Measurements from ENCODE around the gene STK35.

Gene STK35

GRCh38 chr20:2101057-2101864 lies at the start of gene STK35:
TSS of gene STK35 (plus strand) at chr20:2101827. CDS start at chr20:2101882, 55 bp downstream.
- peak within 1 kb of the TSS; percentile 87 for H3K4me3 Mint-ChIP-seq
- H3K36me3 Mint-ChIP-seq = peaks cover 16% of the 10 kb centered on the region
- H3K4me1 Mint-ChIP-seq = peaks cover 41% of the 10 kb centered on the region
- no peaks in the 10 kb centered on the region for H3K27me3 Mint-ChIP-seq
- H3K27ac Mint-ChIP-seq = peak within 1 kb of the TSS; percentile 100
- no peaks in the 10 kb centered on the region for H3K9me3 Mint-ChIP-seq
- peak; percentile 77 for ATAC-seq

GRCh38 chr20:2051946-2052345 lies 49.7 kb upstream of the STK35 start:
- no peaks in the 10 kb centered on the region for H3K4me1 Mint-ChIP-seq

GRCh38 chr20:2052741-2053140 lies 48.9 kb upstream of the STK35 start:
- ATAC-seq = no peak

More at GRCh38 chr20:2051946-2052345, 49.7 kb upstream of the STK35 start:
- H3K4me3 Mint-ChIP-seq = no peak overlapping the region
- peaks cover 52% of the 10 kb centered on the region for H3K27me3 Mint-ChIP-seq
- ATAC-seq = no peak
- no peak overlapping the region for H3K27ac Mint-ChIP-seq
- H3K9me3 Mint-ChIP-seq = no peaks in the 10 kb centered on the region
- no peaks in the 10 kb centered on the region for H3K36me3 Mint-ChIP-seq

GRCh38 chr20:2053615-2054014 lies 48.0 kb upstream of the STK35 start:
- Mint-ChIP-seq H3K9me3 (peaks cover 7% of the 10 kb centered on the region), H3K4me3 (no peak overlapping the region), H3K4me1 (no peaks in the 10 kb centered on the region), H3K27ac (no peak overlapping the region), H3K36me3 (peaks cover 7% of the 10 kb centered on the region), H3K27me3 (peaks cover 67% of the 10 kb centered on the region)
- no peak for ATAC-seq

More at GRCh38 chr20:2052741-2053140, 48.9 kb upstream of the STK35 start:
- Mint-ChIP-seq H3K4me1 (no peaks in the 10 kb centered on the region), H3K4me3 (no peak overlapping the region), H3K27ac (no peak overlapping the region), H3K36me3 (peaks cover 5% of the 10 kb centered on the region), H3K9me3 (peaks cover 3% of the 10 kb centered on the region), H3K27me3 (peaks cover 58% of the 10 kb centered on the region)

- ATAC-seq = no peak
These were observed 46.7 kb upstream of the STK35 start for GRCh38 chr20:2054911-2055310.

GRCh38 chr20:2059411-2059810 lies 42.2 kb upstream of the STK35 start:
- Mint-ChIP-seq H3K4me3 (no peak overlapping the region), H3K36me3 (peaks cover 7% of the 10 kb centered on the region), H3K4me1 (no peaks in the 10 kb centered on the region), H3K9me3 (peaks cover 8% of the 10 kb centered on the region), H3K27ac (no peak overlapping the region), H3K27me3 (peaks cover 32% of the 10 kb centered on the region)
- no peak for ATAC-seq

More at GRCh38 chr20:2054911-2055310, 46.7 kb upstream of the STK35 start:
- Mint-ChIP-seq H3K36me3 (peaks cover 7% of the 10 kb centered on the region), H3K4me1 (no peaks in the 10 kb centered on the region), H3K27me3 (peaks cover 59% of the 10 kb centered on the region), H3K27ac (no peak overlapping the region), H3K4me3 (no peak overlapping the region), H3K9me3 (peaks cover 8% of the 10 kb centered on the region)

GRCh38 chr20:2065099-2065498 lies 36.5 kb upstream of the STK35 start:
- Mint-ChIP-seq H3K4me3 (no peak overlapping the region), H3K27ac (no peak overlapping the region), H3K4me1 (no peaks in the 10 kb centered on the region), H3K27me3 (peaks cover 34% of the 10 kb centered on the region), H3K36me3 (no peaks in the 10 kb centered on the region), H3K9me3 (no peaks in the 10 kb centered on the region)
- ATAC-seq = no peak

- Mint-ChIP-seq H3K36me3 (no peaks in the 10 kb centered on the region), H3K4me1 (no peaks in the 10 kb centered on the region), H3K9me3 (no peaks in the 10 kb centered on the region), H3K4me3 (no peak overlapping the region), H3K27me3 (peaks cover 44% of the 10 kb centered on the region), H3K27ac (no peak overlapping the region)
- ATAC-seq = no peak
These were observed 35.0 kb upstream of the STK35 start for GRCh38 chr20:2066461-2067122.

- Mint-ChIP-seq H3K4me3 (no peak overlapping the region), H3K27me3 (peaks cover 42% of the 10 kb centered on the region), H3K4me1 (no peaks in the 10 kb centered on the region), H3K27ac (no peak overlapping the region), H3K36me3 (no peaks in the 10 kb centered on the region), H3K9me3 (no peaks in the 10 kb centered on the region)
- no peak for ATAC-seq
These were observed 20.9 kb upstream of the STK35 start for GRCh38 chr20:2080532-2081224.

- no peaks in the 10 kb centered on the region for H3K36me3 Mint-ChIP-seq
- peaks cover 34% of the 10 kb centered on the region for H3K27me3 Mint-ChIP-seq
- H3K4me1 Mint-ChIP-seq = no peaks in the 10 kb centered on the region
- no peak for ATAC-seq
- H3K4me3 Mint-ChIP-seq = no peak overlapping the region
- no peak overlapping the region for H3K27ac Mint-ChIP-seq
- no peaks in the 10 kb centered on the region for H3K9me3 Mint-ChIP-seq
These were observed 16.9 kb upstream of the STK35 start for GRCh38 chr20:2084703-2085102.

GRCh38 chr20:2086177-2086979 lies 15.2 kb upstream of the STK35 start:
- Mint-ChIP-seq H3K4me1 (no peaks in the 10 kb centered on the region), H3K27me3 (peaks cover 34% of the 10 kb centered on the region), H3K36me3 (no peaks in the 10 kb centered on the region), H3K4me3 (no peak overlapping the region), H3K9me3 (no peaks in the 10 kb centered on the region), H3K27ac (no peak overlapping the region)
- no peak for ATAC-seq

- Mint-ChIP-seq H3K27ac (no peak overlapping the region), H3K4me3 (no peak overlapping the region)
These were observed 14.6 kb upstream of the STK35 start for GRCh38 chr20:2086980-2087377.

GRCh38 chr20:2088891-2089290 lies 12.7 kb upstream of the STK35 start:
- Mint-ChIP-seq H3K4me3 (no peak overlapping the region), H3K27ac (no peak overlapping the region), H3K36me3 (no peaks in the 10 kb centered on the region), H3K27me3 (peaks cover 41% of the 10 kb centered on the region), H3K9me3 (no peaks in the 10 kb centered on the region), H3K4me1 (peaks cover 5% of the 10 kb centered on the region)
- no peak for ATAC-seq

More at GRCh38 chr20:2086980-2087377, 14.6 kb upstream of the STK35 start:
- ATAC-seq = no peak
- Mint-ChIP-seq H3K9me3 (no peaks in the 10 kb centered on the region), H3K4me1 (no peaks in the 10 kb centered on the region), H3K36me3 (no peaks in the 10 kb centered on the region), H3K27me3 (peaks cover 34% of the 10 kb centered on the region)

- Mint-ChIP-seq H3K36me3 (no peaks in the 10 kb centered on the region), H3K27me3 (peaks cover 47% of the 10 kb centered on the region), H3K9me3 (no peaks in the 10 kb centered on the region), H3K27ac (no peak overlapping the region), H3K4me3 (no peak overlapping the region), H3K4me1 (peaks cover 7% of the 10 kb centered on the region)
- ATAC-seq = no peak
These were observed 12.2 kb upstream of the STK35 start for GRCh38 chr20:2089447-2089846.

Data from stimulated activated memory B cell treated with anti-CD40 and anti-IgM and Interleukin-4, amounts not matched to agents 10 μg/mL and 1 μg/mL and 100 μg/mL, for 72 hours (primary cell).